HCT116 (cell line): ENCODE measurements around the gene MPPED1.

ENCODE experiments used
- ATF3 ChIP-seq: IDR thresholded peaks from 2 replicates; pipeline ENCODE4 v1.6.1; 2012
- CEBPB ChIP-seq: IDR thresholded peaks from 2 replicates; pipeline ENCODE4 v1.6.1; 2012; ENCODE audit warnings: low read depth
- EZH2 ChIP-seq: fragments of 200-600 bp; sonication (generic); IDR thresholded peaks from 2 replicates; pipeline ENCODE4 v1.6.1; 2017; ENCODE audit warnings: antibody characterized with exemption, mixed run types
- EZH2phosphoT487 ChIP-seq: fragments of 200-600 bp; IDR thresholded peaks from 2 replicates; pipeline ENCODE4 v1.6.1; 2018; ENCODE audit warnings: antibody characterized with exemption, borderline replicate concordance
- JUND ChIP-seq: IDR thresholded peaks from 2 replicates; pipeline ENCODE4 v1.6.1; 2012
- POLR2A ChIP-seq: IDR thresholded peaks from 2 replicates; pipeline ENCODE4 v1.7.0; 2011; ENCODE audit warnings: borderline replicate concordance; ENCODE audit not compliant: insufficient read depth, insufficient read length; ENCODE audit errors: extremely low read depth
- POLR2AphosphoS5 ChIP-seq: IDR thresholded peaks from 2 replicates; pipeline ENCODE4 v1.6.1; 2011; ENCODE audit warnings: mild to moderate bottlenecking, low read depth, low read length, moderate library complexity
- RAD21 ChIP-seq: IDR thresholded peaks from 2 replicates; pipeline ENCODE4 v1.6.1; 2012; ENCODE audit warnings: low read depth, mild to moderate bottlenecking
- SIN3A ChIP-seq: IDR thresholded peaks from 2 replicates; pipeline ENCODE4 v1.6.1; 2012; ENCODE audit warnings: low read depth
- TF ChIP-seq, protein P1 (sequence below), 3 experiments: fragments of 200-600 bp in 1 of 3; sonication (generic) in 1 of 3; IDR thresholded peaks in 2 of 3; conservative IDR thresholded peaks in 1 of 3; 2 replicates each; pipeline ENCODE4 v1.5.1; 2012 to 2017; ENCODE audit warnings: low read depth in 2 of 3, low read length in 2 of 3, antibody characterized with exemption in 1 of 3, borderline replicate concordance in 1 of 3, control low read depth in 1 of 3, mild to moderate bottlenecking in 1 of 3, mixed read lengths in 1 of 3, mixed run types in 1 of 3, moderate library complexity in 1 of 3; ENCODE audit not compliant: insufficient read depth in 1 of 3

DNA sequence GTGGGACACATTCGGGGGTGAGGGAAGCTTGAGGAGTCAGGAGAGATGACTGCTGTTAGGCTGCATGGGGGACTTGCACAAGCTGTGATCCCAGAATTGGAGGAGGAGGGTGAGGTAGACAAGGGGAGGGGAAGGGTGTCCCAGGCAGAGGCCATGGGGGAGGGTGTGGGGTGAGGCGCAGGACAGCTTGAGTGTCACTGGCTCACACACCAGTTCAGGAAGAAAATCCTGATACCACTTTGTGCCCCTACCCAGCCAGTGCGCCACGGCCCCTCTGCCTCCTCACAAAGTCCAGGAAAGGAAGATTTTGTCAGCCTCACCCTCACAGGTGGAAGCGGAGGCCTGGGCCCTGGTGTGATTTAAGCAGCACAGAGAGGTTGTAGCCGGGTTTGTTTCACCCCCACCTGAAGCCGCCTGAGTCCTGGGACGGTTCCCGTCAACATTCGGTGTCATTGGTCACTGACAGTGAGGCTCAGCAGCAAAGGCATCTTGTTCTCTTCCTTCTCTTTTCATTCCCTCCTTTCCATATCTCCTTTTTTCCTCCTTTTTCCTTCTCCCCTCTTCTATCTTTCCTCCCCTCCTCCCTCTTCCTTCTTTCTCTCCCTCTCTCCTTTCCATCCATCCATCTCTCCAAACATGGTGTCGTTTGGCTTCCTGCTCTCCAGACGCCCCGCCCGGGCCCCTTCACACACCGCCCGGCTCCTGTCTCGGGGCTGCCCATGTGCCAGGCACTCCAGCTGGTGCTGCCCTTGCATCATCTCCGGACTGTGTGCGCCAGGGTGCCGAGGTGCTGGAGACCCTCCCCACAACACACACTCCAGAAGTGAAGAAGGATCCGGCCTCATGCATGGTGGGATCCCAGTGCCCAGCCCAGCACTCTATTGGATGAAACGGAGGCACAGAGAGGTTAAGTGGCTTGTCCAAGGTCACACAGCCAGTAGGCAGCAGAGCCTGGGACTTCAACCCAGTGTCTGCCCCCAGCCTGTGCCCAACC, 89.3 kb downstream of the MPPED1 start:
- TF ChIP-seq, protein P1, sequence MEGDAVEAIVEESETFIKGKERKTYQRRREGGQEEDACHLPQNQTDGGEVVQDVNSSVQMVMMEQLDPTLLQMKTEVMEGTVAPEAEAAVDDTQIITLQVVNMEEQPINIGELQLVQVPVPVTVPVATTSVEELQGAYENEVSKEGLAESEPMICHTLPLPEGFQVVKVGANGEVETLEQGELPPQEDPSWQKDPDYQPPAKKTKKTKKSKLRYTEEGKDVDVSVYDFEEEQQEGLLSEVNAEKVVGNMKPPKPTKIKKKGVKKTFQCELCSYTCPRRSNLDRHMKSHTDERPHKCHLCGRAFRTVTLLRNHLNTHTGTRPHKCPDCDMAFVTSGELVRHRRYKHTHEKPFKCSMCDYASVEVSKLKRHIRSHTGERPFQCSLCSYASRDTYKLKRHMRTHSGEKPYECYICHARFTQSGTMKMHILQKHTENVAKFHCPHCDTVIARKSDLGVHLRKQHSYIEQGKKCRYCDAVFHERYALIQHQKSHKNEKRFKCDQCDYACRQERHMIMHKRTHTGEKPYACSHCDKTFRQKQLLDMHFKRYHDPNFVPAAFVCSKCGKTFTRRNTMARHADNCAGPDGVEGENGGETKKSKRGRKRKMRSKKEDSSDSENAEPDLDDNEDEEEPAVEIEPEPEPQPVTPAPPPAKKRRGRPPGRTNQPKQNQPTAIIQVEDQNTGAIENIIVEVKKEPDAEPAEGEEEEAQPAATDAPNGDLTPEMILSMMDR (IDR thresholded peaks at IDR 0.05 in 2 of 3, conservative IDR thresholded peaks at IDR 0.05 in 1 of 3; ENCODE audit: borderline replicate concordance in 1 of 3, insufficient read depth in 1 of 3, low read depth in 2 of 3, low read length in 2 of 3): no peak
- TF ChIP-seq POLR2A (no peak), RAD21 (no peak), CEBPB (no peak), JUND (no peak), POLR2AphosphoS5 (no peak), ATF3 (no peak), SIN3A (no peak), EZH2phosphoT487 (no peak), EZH2 (no peak)
